Measurements from ENCODE around the gene RTKN2.
"Not testable (repeated sequence)": the region's sequence is repeated elsewhere in the genome, so short reads cannot be mapped to it uniquely, and the experiment has no call there.

RTKN2 gene

GRCh38 chr10:62305813-62306212, 37.2 kb upstream of the RTKN2 start:
- DNase-seq, result peak in 1 of 3 donors; percentile 1
- no CpG with 5 or more reads among the region's 1 CpG for WGBS (ENCODE audit: insufficient coverage)

DNA sequence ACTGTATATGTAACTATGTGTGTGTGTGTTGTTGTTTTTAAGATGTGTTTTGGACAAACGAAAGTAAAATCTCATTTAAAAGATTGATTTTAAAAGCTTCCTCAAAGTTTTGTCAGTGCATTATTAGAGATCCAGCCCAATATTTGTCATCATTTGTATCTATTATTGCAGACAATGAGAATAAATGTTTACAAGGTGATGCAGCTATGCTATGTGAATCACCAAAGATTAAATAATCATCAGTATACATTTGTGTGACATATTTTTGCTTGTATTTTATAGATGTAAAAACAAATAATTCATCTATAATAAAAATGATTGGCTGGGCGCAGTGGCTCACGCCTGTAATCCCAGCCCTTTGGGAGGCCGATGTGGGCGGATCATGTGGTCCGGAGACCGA, 35.3 kb upstream of the RTKN2 start:
- no peaks in the 10 kb centered on the region for H3K36me3 ChIP-seq (ENCODE audit: control insufficient read depth in 4 of 4, insufficient read depth in 4 of 4, low read length in 3 of 4)
- ChIA-PET CTCF (no interaction called here), POLR2A (no interaction called here)

More at GRCh38 chr10:62305813-62306212, 37.2 kb upstream of the RTKN2 start:
- CTCF ChIA-PET, result no interaction called here
- POLR2A ChIA-PET, result no interaction called here
- Histone ChIP-seq H3K9me3 (ENCODE audit: control extremely low read depth in 1 of 5, control insufficient read depth in 4 of 5, insufficient read depth in 2 of 5, low read depth in 1 of 5, low read length in 4 of 5) (peaks cover 0 to 4% (median 2%) of the 10 kb centered on the region in 5 experiments), H3K4me3 (ENCODE audit: control insufficient read depth in 1 of 7, extremely low read depth in 1 of 7, insufficient read depth in 4 of 7, low read depth in 2 of 7, low read length in 6 of 7) (no peak overlapping the region), H3K27ac (ENCODE audit: insufficient read depth in 1 of 2, low read depth in 1 of 2, low read length in 2 of 2, poor library complexity in 1 of 2, severe bottlenecking in 2 of 2) (no peak overlapping the region), H3K27me3 (replicated peaks in 2 of 5; ENCODE audit: control insufficient read depth in 4 of 5, insufficient read depth in 5 of 5, low read length in 4 of 5) (peaks cover 0 to 12% (median 2%) of the 10 kb centered on the region in 5 experiments), H3K4me1 (ENCODE audit: control extremely low read depth in 1 of 4, control insufficient read depth in 4 of 4, insufficient read depth in 4 of 4, low read length in 3 of 4) (peaks cover 0 to 6% (median 1%) of the 10 kb centered on the region in 4 experiments), H3K36me3 (ENCODE audit: control insufficient read depth in 4 of 4, insufficient read depth in 4 of 4, low read length in 3 of 4) (no peaks in the 10 kb centered on the region)

GRCh38 chr10:62302760-62303159, 34.1 kb upstream of the RTKN2 start:
- Histone ChIP-seq H3K36me3 (ENCODE audit: control insufficient read depth in 4 of 4, insufficient read depth in 4 of 4, low read length in 3 of 4) (no peaks in the 10 kb centered on the region), H3K27ac (ENCODE audit: insufficient read depth in 1 of 2, low read depth in 1 of 2, low read length in 2 of 2, poor library complexity in 1 of 2, severe bottlenecking in 2 of 2) (no peak overlapping the region), H3K27me3 (replicated peaks in 2 of 5; ENCODE audit: control insufficient read depth in 4 of 5, insufficient read depth in 5 of 5, low read length in 4 of 5) (peaks cover 0 to 5% (median 0%) of the 10 kb centered on the region in 5 experiments), H3K4me3 (ENCODE audit: control insufficient read depth in 1 of 7, extremely low read depth in 1 of 7, insufficient read depth in 4 of 7, low read depth in 2 of 7, low read length in 6 of 7) (no peak overlapping the region), H3K9me3 (ENCODE audit: control extremely low read depth in 1 of 5, control insufficient read depth in 4 of 5, insufficient read depth in 2 of 5, low read depth in 1 of 5, low read length in 4 of 5) (peaks cover 0 to 8% (median 2%) of the 10 kb centered on the region in 5 experiments), H3K4me1 (ENCODE audit: control extremely low read depth in 1 of 4, control insufficient read depth in 4 of 4, insufficient read depth in 4 of 4, low read length in 3 of 4) (peaks cover 0 to 6% (median 1%) of the 10 kb centered on the region in 4 experiments)
- DNase-seq, result no peak
- 96% methylated on average over 3 of the region's 4 CpGs for WGBS (ENCODE audit: insufficient coverage)
- POLR2A ChIA-PET, result no interaction called here
- CTCF ChIA-PET, result no interaction called here

More for the DNA sequence above, 35.3 kb upstream of the RTKN2 start:
- Histone ChIP-seq H3K27ac (ENCODE audit: insufficient read depth in 1 of 2, low read depth in 1 of 2, low read length in 2 of 2, poor library complexity in 1 of 2, severe bottlenecking in 2 of 2) (no peak overlapping the region), H3K4me3 (ENCODE audit: control insufficient read depth in 1 of 7, extremely low read depth in 1 of 7, insufficient read depth in 4 of 7, low read depth in 2 of 7, low read length in 6 of 7) (no peak overlapping the region), H3K9me3 (ENCODE audit: control extremely low read depth in 1 of 5, control insufficient read depth in 4 of 5, insufficient read depth in 2 of 5, low read depth in 1 of 5, low read length in 4 of 5) (peaks cover 0 to 8% (median 2%) of the 10 kb centered on the region in 5 experiments), H3K27me3 (replicated peaks in 2 of 5; ENCODE audit: control insufficient read depth in 4 of 5, insufficient read depth in 5 of 5, low read length in 4 of 5) (peaks cover 0 to 6% (median 0%) of the 10 kb centered on the region in 5 experiments), H3K4me1 (ENCODE audit: control extremely low read depth in 1 of 4, control insufficient read depth in 4 of 4, insufficient read depth in 4 of 4, low read length in 3 of 4) (peaks cover 0 to 6% (median 1%) of the 10 kb centered on the region in 4 experiments)
- 96% methylated on average over 5 of the region's 7 CpGs for WGBS (ENCODE audit: insufficient coverage)
- DNase-seq, result no peak

- WGBS (ENCODE audit: insufficient coverage), result 92% methylated on average over 2 of the region's 5 CpGs
- Histone ChIP-seq H3K27me3 (replicated peaks in 2 of 5; ENCODE audit: control insufficient read depth in 4 of 5, insufficient read depth in 5 of 5, low read length in 4 of 5) (peaks cover 0 to 3% (median 0%) of the 10 kb centered on the region in 5 experiments), H3K36me3 (ENCODE audit: control insufficient read depth in 4 of 4, insufficient read depth in 4 of 4, low read length in 3 of 4) (no peaks in the 10 kb centered on the region), H3K9me3 (ENCODE audit: control extremely low read depth in 1 of 5, control insufficient read depth in 4 of 5, insufficient read depth in 2 of 5, low read depth in 1 of 5, low read length in 4 of 5) (peaks cover 0 to 8% (median 2%) of the 10 kb centered on the region in 5 experiments), H3K4me3 (ENCODE audit: control insufficient read depth in 1 of 7, extremely low read depth in 1 of 7, insufficient read depth in 4 of 7, low read depth in 2 of 7, low read length in 6 of 7) (no peak overlapping the region), H3K27ac (ENCODE audit: insufficient read depth in 1 of 2, low read depth in 1 of 2, low read length in 2 of 2, poor library complexity in 1 of 2, severe bottlenecking in 2 of 2) (no peak overlapping the region), H3K4me1 (ENCODE audit: control extremely low read depth in 1 of 4, control insufficient read depth in 4 of 4, insufficient read depth in 4 of 4, low read length in 3 of 4) (no peaks in the 10 kb centered on the region)
- CTCF ChIA-PET, result no interaction called here
- POLR2A ChIA-PET, result no interaction called here
- no peak for DNase-seq
These were observed 29.2 kb upstream of the RTKN2 start for GRCh38 chr10:62297857-62298256.

DNA sequence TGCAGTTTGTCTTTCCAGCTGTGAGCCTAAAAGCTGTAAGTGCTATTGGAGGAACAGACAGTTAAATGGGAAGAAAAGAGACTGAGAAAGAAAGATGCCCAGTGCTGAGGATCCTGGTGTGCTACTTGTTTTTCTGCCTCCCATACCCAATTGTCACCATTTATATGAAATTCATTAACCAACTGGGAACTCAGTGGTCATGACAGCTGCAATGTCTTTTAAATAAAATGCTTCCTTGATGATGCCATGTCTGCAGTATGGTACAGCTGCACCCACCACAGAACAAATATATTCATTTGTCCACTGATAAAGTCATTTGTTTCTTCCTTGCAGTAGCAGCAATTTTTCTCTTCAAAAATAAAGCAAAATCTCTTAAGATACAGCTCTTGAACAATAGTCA, 15.6 kb upstream of the RTKN2 start:
- no peaks in the 10 kb centered on the region for H3K4me1 ChIP-seq (ENCODE audit: control extremely low read depth in 1 of 4, control insufficient read depth in 4 of 4, insufficient read depth in 4 of 4, low read length in 3 of 4)
- POLR2A ChIA-PET, result no interaction called here
- peaks cover 0 to 3% (median 0%) of the 10 kb centered on the region in 5 experiments for H3K9me3 ChIP-seq (ENCODE audit: control extremely low read depth in 1 of 5, control insufficient read depth in 4 of 5, insufficient read depth in 2 of 5, low read depth in 1 of 5, low read length in 4 of 5)
- H3K36me3 ChIP-seq (ENCODE audit: control insufficient read depth in 4 of 4, insufficient read depth in 4 of 4, low read length in 3 of 4), result no peaks in the 10 kb centered on the region
- no peak overlapping the region for H3K27ac ChIP-seq (ENCODE audit: insufficient read depth in 1 of 2, low read depth in 1 of 2, low read length in 2 of 2, poor library complexity in 1 of 2, severe bottlenecking in 2 of 2)
- peaks cover 0 to 2% (median 0%) of the 10 kb centered on the region in 5 experiments for H3K27me3 ChIP-seq (replicated peaks in 2 of 5; ENCODE audit: control insufficient read depth in 4 of 5, insufficient read depth in 5 of 5, low read length in 4 of 5)
- H3K4me3 ChIP-seq (ENCODE audit: control insufficient read depth in 1 of 7, extremely low read depth in 1 of 7, insufficient read depth in 4 of 7, low read depth in 2 of 7, low read length in 6 of 7), result no peak overlapping the region
- CTCF ChIA-PET, result no interaction called here
- no peak for DNase-seq

DNA sequence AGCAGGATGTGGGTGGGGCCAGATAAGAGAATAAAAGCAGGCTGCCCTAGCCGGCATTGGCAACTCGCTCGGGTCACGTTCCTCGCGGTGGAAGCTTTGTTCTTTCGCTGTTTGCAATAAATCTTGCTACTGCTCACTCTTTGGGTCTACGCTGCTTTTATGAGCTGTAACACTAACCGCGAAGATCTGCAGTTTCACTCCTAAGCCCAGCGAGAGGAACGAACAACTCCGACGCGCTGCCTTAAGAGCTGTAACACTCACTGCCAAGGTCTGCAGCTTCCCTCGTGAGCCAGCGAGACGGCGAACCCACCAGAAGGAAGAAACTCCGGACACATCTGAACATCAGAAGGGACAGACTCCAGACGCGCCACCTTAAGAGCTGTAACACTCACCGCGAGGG, 12.7 kb upstream of the RTKN2 start:
- WGBS (ENCODE audit: insufficient coverage), result 98% methylated on average over 23 of the region's 24 CpGs
- POLR2A ChIA-PET, DNase-seq: not testable (repeated sequence)

GRCh38 chr10:62280392-62280791, 11.7 kb upstream of the RTKN2 start:
- H3K4me1 ChIP-seq (ENCODE audit: control extremely low read depth in 1 of 4, control insufficient read depth in 4 of 4, insufficient read depth in 4 of 4, low read length in 3 of 4); H3K4me3 ChIP-seq (ENCODE audit: control insufficient read depth in 1 of 7, extremely low read depth in 1 of 7, insufficient read depth in 4 of 7, low read depth in 2 of 7, low read length in 6 of 7); POLR2A ChIA-PET; H3K27ac ChIP-seq (ENCODE audit: insufficient read depth in 1 of 2, low read depth in 1 of 2, low read length in 2 of 2, poor library complexity in 1 of 2, severe bottlenecking in 2 of 2); DNase-seq; CTCF ChIA-PET; H3K36me3 ChIP-seq (ENCODE audit: control insufficient read depth in 4 of 4, insufficient read depth in 4 of 4, low read length in 3 of 4); H3K27me3 ChIP-seq (replicated peaks in 2 of 5; ENCODE audit: control insufficient read depth in 4 of 5, insufficient read depth in 5 of 5, low read length in 4 of 5); H3K9me3 ChIP-seq (ENCODE audit: control extremely low read depth in 1 of 5, control insufficient read depth in 4 of 5, insufficient read depth in 2 of 5, low read depth in 1 of 5, low read length in 4 of 5): not testable (repeated sequence)
- WGBS (ENCODE audit: insufficient coverage), result 99% methylated on average over 13 of the region's 28 CpGs

More for the DNA sequence above, 12.7 kb upstream of the RTKN2 start:
- CTCF ChIA-PET; H3K9me3 ChIP-seq (ENCODE audit: control extremely low read depth in 1 of 5, control insufficient read depth in 4 of 5, insufficient read depth in 2 of 5, low read depth in 1 of 5, low read length in 4 of 5); H3K27ac ChIP-seq (ENCODE audit: insufficient read depth in 1 of 2, low read depth in 1 of 2, low read length in 2 of 2, poor library complexity in 1 of 2, severe bottlenecking in 2 of 2); H3K4me3 ChIP-seq (ENCODE audit: control insufficient read depth in 1 of 7, extremely low read depth in 1 of 7, insufficient read depth in 4 of 7, low read depth in 2 of 7, low read length in 6 of 7); H3K4me1 ChIP-seq (ENCODE audit: control extremely low read depth in 1 of 4, control insufficient read depth in 4 of 4, insufficient read depth in 4 of 4, low read length in 3 of 4); H3K36me3 ChIP-seq (ENCODE audit: control insufficient read depth in 4 of 4, insufficient read depth in 4 of 4, low read length in 3 of 4); H3K27me3 ChIP-seq (replicated peaks in 2 of 5; ENCODE audit: control insufficient read depth in 4 of 5, insufficient read depth in 5 of 5, low read length in 4 of 5): not testable (repeated sequence)

Data from common myeloid progenitor, CD34-positive (primary cell).